ENCODE data around the gene GRHL1. TPM values are rescaled to one million over a fixed set of nuclear protein-coding genes. Genes with fewer than 3 reads are reported as not detected.

The GRHL1 gene
- polyA plus RNA-seq, 3 donors from 2014 or later = 0.52 to 1.9 (median 0.73) TPM

GRCh38 chr2:9997936-9998335 is 46.4 kb downstream of the GRHL1 start:
- Mint-ChIP-seq H3K27me3 (ENCODE audit: low read depth in 3 of 3) (peaks cover 0 to 3% (median 0%) of the 10 kb centered on the region in 3 donors), H3K9me3 (no peaks in the 10 kb centered on the region), H3K4me3 (no peak overlapping the region), H3K27ac (no peak overlapping the region), H3K36me3 (no peaks in the 10 kb centered on the region), H3K4me1 (no peaks in the 10 kb centered on the region)
- no peak for DNase-seq

- no peak overlapping the region for H3K4me3 Mint-ChIP-seq
- no peak for DNase-seq
- H3K27me3 Mint-ChIP-seq (ENCODE audit: low read depth in 3 of 3) = peaks cover 0 to 3% (median 0%) of the 10 kb centered on the region in 3 donors
- no peaks in the 10 kb centered on the region for H3K9me3 Mint-ChIP-seq
- H3K4me1 Mint-ChIP-seq = no peaks in the 10 kb centered on the region
- no peak overlapping the region for H3K27ac Mint-ChIP-seq
- no peaks in the 10 kb centered on the region for H3K36me3 Mint-ChIP-seq
These were observed 47.6 kb downstream of the GRHL1 start for GRCh38 chr2:9998916-9999654.

- Mint-ChIP-seq H3K9me3 (no peaks in the 10 kb centered on the region), H3K36me3 (no peaks in the 10 kb centered on the region), H3K4me1 (no peaks in the 10 kb centered on the region), H3K27me3 (ENCODE audit: low read depth in 3 of 3) (peaks cover 0 to 3% (median 0%) of the 10 kb centered on the region in 3 donors), H3K27ac (no peak overlapping the region), H3K4me3 (no peak overlapping the region)
- DNase-seq = no peak
These were observed 48.2 kb downstream of the GRHL1 start for GRCh38 chr2:9999693-10000092.

GRCh38 chr2:10000541-10000940 is 49.0 kb downstream of the GRHL1 start:
- Mint-ChIP-seq H3K27ac (no peak overlapping the region), H3K9me3 (no peaks in the 10 kb centered on the region), H3K4me1 (peaks cover 0 to 2% of the 10 kb centered on the region in 2 donors), H3K4me3 (no peak overlapping the region), H3K36me3 (no peaks in the 10 kb centered on the region), H3K27me3 (ENCODE audit: low read depth in 3 of 3) (peaks cover 0 to 5% (median 3%) of the 10 kb centered on the region in 3 donors)
- no peak for DNase-seq

GRCh38 chr2:10001586-10001985 is 50.1 kb downstream of the GRHL1 start:
- peaks cover 0 to 8% (median 3%) of the 10 kb centered on the region in 3 donors for H3K27me3 Mint-ChIP-seq (ENCODE audit: low read depth in 3 of 3)
- DNase-seq = no peak
- H3K36me3 Mint-ChIP-seq = no peaks in the 10 kb centered on the region
- no peak overlapping the region for H3K27ac Mint-ChIP-seq
- H3K4me3 Mint-ChIP-seq = no peak overlapping the region
- H3K9me3 Mint-ChIP-seq = no peaks in the 10 kb centered on the region
- H3K4me1 Mint-ChIP-seq = peaks cover 0 to 4% of the 10 kb centered on the region in 2 donors

- no peak overlapping the region for H3K4me3 Mint-ChIP-seq
- H3K4me1 Mint-ChIP-seq = peaks cover 0 to 6% of the 10 kb centered on the region in 2 donors
- peaks cover 0 to 8% (median 3%) of the 10 kb centered on the region in 3 donors for H3K27me3 Mint-ChIP-seq (ENCODE audit: low read depth in 3 of 3)
- no peaks in the 10 kb centered on the region for H3K9me3 Mint-ChIP-seq
- no peak for DNase-seq
- H3K27ac Mint-ChIP-seq = no peak overlapping the region
- H3K36me3 Mint-ChIP-seq = no peaks in the 10 kb centered on the region
These were observed 50.6 kb downstream of the GRHL1 start for GRCh38 chr2:10002109-10002508.

- H3K4me1 Mint-ChIP-seq = peaks cover 0 to 6% of the 10 kb centered on the region in 2 donors
- H3K9me3 Mint-ChIP-seq = no peaks in the 10 kb centered on the region
- no peak for DNase-seq
- no peak overlapping the region for H3K27ac Mint-ChIP-seq
- no peak overlapping the region for H3K4me3 Mint-ChIP-seq
- H3K27me3 Mint-ChIP-seq (ENCODE audit: low read depth in 3 of 3) = peaks cover 0 to 8% (median 3%) of the 10 kb centered on the region in 3 donors
- H3K36me3 Mint-ChIP-seq = no peaks in the 10 kb centered on the region
These were observed 51.2 kb downstream of the GRHL1 start for GRCh38 chr2:10002681-10003080.

- Mint-ChIP-seq H3K27ac (no peak overlapping the region), H3K27me3 (ENCODE audit: low read depth in 3 of 3) (peaks cover 0 to 5% (median 3%) of the 10 kb centered on the region in 3 donors), H3K9me3 (no peaks in the 10 kb centered on the region), H3K36me3 (no peaks in the 10 kb centered on the region), H3K4me1 (peaks cover 0 to 6% of the 10 kb centered on the region in 2 donors), H3K4me3 (no peak overlapping the region)
- no peak for DNase-seq
These were observed 52.0 kb downstream of the GRHL1 start for GRCh38 chr2:10003206-10004125.

GRCh38 chr2:10004401-10004800 is 52.9 kb downstream of the GRHL1 start:
- no peak for DNase-seq
- Mint-ChIP-seq H3K4me3 (no peak overlapping the region), H3K27me3 (ENCODE audit: low read depth in 3 of 3) (peaks cover 2 to 5% (median 3%) of the 10 kb centered on the region in 3 donors), H3K4me1 (peaks cover 0 to 6% of the 10 kb centered on the region in 2 donors), H3K9me3 (no peaks in the 10 kb centered on the region), H3K27ac (no peak overlapping the region), H3K36me3 (no peaks in the 10 kb centered on the region)

GRCh38 chr2:10004836-10005235 is 53.3 kb downstream of the GRHL1 start:
- no peak overlapping the region for H3K27ac Mint-ChIP-seq
- H3K9me3 Mint-ChIP-seq = no peaks in the 10 kb centered on the region
- no peaks in the 10 kb centered on the region for H3K36me3 Mint-ChIP-seq
- H3K4me3 Mint-ChIP-seq = no peak overlapping the region
- H3K27me3 Mint-ChIP-seq (ENCODE audit: low read depth in 3 of 3) = peaks cover 2 to 5% (median 3%) of the 10 kb centered on the region in 3 donors
- DNase-seq = no peak
- H3K4me1 Mint-ChIP-seq = peaks cover 0 to 6% of the 10 kb centered on the region in 2 donors

GRCh38 chr2:10005461-10006235 is 54.2 kb downstream of the GRHL1 start:
- H3K27me3 Mint-ChIP-seq (ENCODE audit: low read depth in 3 of 3) = peaks cover 2 to 5% (median 3%) of the 10 kb centered on the region in 3 donors
- DNase-seq = no peak
- H3K4me1 Mint-ChIP-seq = peaks cover 0 to 6% of the 10 kb centered on the region in 2 donors
- H3K36me3 Mint-ChIP-seq = no peaks in the 10 kb centered on the region
- H3K9me3 Mint-ChIP-seq = no peaks in the 10 kb centered on the region
- peak overlapping the region in 2 of 5 donors; percentile 27 to 36 for H3K4me3 Mint-ChIP-seq
- no peak overlapping the region for H3K27ac Mint-ChIP-seq

- DNase-seq = peak in 2 of 3 donors; percentile 23 to 24
- Mint-ChIP-seq H3K4me1 (peaks cover 0 to 6% of the 10 kb centered on the region in 2 donors), H3K27ac (peak overlapping the region in 1 of 6 donors; percentile 46), H3K27me3 (ENCODE audit: low read depth in 3 of 3) (peaks cover 2 to 5% (median 3%) of the 10 kb centered on the region in 3 donors), H3K36me3 (no peaks in the 10 kb centered on the region), H3K9me3 (no peaks in the 10 kb centered on the region), H3K4me3 (peak overlapping the region in 3 of 5 donors; percentile 21 to 42 (median 36))
These were observed 55.0 kb downstream of the GRHL1 start for GRCh38 chr2:10006236-10007161.
